IPS-18c (cell line): ENCODE data around the gene GNG14.
"Not testable (repeated sequence)": the region's sequence is repeated elsewhere in the genome, so short reads cannot be mapped to it uniquely, and the experiment has no call there.

Experiments
- H3K4me3 ChIP-seq: 2 replicates; pipeline ENCODE4 v1.7.0; 2013; ENCODE audit warnings: low read depth, mild to moderate bottlenecking, low read length, moderate library complexity; ENCODE audit not compliant: insufficient read depth
- H3K9me3 ChIP-seq: one replicate; pipeline ENCODE4 v1.6.1; 2013; ENCODE audit warnings: mild to moderate bottlenecking, low read length, moderate library complexity; ENCODE audit not compliant: control insufficient read depth, insufficient read depth

GNG14 gene

GRCh38 chr19:12687496-12688196 is at the start of gene GNG14:
GNG14 (plus strand) TSS chr19:12687998; CDS start chr19:12688049, 51 bp downstream.
- H3K9me3 ChIP-seq = no peaks in the 10 kb centered on the region
- H3K4me3 ChIP-seq = no peak within 1 kb of the TSS

DNA sequence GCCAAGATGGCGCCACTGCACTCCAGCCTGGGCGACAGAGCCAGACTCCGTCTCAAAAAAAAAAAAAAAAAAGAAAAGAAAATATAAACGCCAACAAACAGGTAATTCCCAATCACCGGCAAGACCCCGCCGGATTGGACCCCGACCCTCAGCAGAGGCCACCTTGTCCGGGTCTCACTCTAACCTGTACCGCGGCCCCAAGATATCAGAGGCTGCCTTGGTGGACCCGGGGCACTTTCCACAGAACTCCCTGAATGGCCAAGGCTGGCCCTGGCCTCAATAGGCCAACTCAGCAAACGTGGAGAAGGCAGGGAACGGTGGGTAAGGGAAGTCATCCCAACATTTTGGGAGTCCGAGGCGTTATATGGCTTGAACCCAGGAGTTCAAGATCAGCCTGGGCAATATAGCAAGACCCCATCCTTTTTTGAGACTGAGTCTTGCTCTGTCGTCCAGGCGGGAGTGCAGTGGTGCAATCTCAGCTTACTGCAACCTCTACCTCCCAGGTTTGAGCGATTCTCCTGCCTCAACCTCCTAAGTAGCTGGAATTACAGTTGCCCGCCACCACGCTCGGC is 49.1 kb upstream of the GNG14 start:
- no peak overlapping the region for H3K4me3 ChIP-seq
- H3K9me3 ChIP-seq = no peaks in the 10 kb centered on the region

DNA sequence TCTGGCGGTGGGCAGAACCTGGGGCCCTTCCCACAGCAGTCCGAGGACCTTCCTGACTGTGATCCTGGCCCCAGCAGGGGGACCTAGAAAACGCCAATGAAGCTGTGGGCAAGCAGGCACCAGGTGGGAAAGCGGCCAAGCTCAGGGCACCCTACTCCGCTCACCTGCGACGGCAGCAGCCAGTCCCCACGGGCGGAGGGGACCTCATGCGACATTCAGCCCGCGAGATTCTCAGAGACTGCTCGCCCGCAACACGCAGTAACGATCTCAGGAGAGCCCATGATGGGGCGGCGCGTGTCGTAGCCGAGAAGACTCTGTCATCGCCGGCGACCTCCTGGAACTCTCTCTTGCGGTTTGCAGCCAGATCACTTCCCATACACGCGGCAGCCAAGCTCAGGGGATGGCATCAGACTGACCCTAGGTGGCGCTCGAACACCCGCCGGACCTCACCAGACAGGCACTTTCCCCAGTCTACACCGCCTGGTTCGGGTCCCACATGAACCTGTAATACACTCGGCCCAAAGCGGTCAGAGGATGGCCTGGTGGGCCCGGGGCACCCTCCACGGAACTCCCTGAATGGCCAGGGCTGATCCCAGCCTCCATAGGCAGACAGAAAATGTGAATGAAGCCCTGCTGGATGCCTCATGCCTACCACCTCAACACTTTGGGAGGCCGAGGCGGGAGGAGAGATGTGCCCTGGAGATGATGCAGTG is 47.7 kb upstream of the GNG14 start:
- no peaks in the 10 kb centered on the region for H3K9me3 ChIP-seq
- 0 out of 2 replicates have a peak overlapping the region, but pooled peaks have one; percentile 34 for H3K4me3 ChIP-seq

GRCh38 chr19:12641456-12641855 is 46.3 kb upstream of the GNG14 start:
- no peak overlapping the region for H3K4me3 ChIP-seq
- H3K9me3 ChIP-seq = no peaks in the 10 kb centered on the region

- H3K9me3 ChIP-seq = no peaks in the 10 kb centered on the region
- no peak overlapping the region for H3K4me3 ChIP-seq
These were observed 45.3 kb upstream of the GNG14 start for GRCh38 chr19:12642506-12642905.

GRCh38 chr19:12643716-12644115 is 44.1 kb upstream of the GNG14 start:
- not testable (repeated sequence) for H3K9me3 ChIP-seq, H3K4me3 ChIP-seq

GRCh38 chr19:12646551-12646950 is 41.2 kb upstream of the GNG14 start:
- H3K9me3 ChIP-seq = no peaks in the 10 kb centered on the region
- H3K4me3 ChIP-seq = no peak overlapping the region

DNA sequence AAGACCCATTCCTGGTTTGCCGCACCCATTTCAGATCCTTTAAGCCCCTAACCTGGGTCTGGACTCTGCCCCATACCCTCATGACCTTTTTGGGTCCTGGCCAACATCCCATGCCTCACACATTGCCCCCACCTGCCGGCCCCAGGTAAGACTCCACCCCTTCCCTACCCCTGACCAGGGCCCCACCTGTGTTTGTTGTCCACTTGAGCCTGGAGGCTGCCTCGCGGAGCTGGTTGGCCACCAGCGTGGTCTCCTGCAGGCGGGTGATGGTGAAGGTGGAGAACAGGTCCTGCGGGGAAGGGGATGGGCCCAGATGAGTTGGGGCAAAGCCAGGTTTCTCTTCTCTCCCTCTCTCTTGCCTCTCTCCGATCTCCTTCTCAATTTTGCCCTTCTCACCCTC is 40.8 kb upstream of the GNG14 start:
- no peak overlapping the region for H3K4me3 ChIP-seq
- no peaks in the 10 kb centered on the region for H3K9me3 ChIP-seq

DNA sequence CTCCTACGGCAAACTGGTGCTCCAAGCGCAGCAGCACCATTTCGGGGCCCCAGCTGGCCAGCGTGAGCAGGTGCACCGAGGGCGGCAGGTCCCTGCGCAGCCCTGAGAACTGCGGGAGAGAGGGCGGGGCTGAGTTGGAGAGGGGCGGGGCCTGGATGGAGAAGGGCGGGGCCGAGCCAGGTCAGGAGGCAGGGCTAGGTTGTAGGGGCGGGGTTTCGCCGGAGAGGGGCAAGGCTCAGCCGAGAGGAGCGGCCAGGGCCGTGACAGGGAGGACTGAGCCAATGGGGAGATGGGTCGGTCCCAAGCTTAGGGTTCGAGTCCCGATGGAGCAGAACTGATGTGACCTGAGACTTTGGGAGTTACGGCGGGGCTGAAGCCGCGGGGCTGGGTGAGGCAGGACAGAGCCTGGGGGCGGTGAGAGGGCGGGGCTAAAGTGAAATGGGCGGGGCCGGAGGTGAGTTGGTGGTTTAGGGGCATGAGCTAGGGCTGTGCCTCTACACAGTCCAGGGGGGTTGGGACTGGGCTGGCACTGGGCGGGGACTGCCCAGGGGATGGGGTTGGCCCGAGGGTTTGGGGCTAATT is 40.2 kb upstream of the GNG14 start:
- Histone ChIP-seq H3K9me3 (no peaks in the 10 kb centered on the region), H3K4me3 (peak overlapping the region; percentile 22; the same call in 1 of the 2 replicates)

GRCh38 chr19:12648088-12648487 is 39.7 kb upstream of the GNG14 start:
- Histone ChIP-seq H3K9me3 (no peaks in the 10 kb centered on the region), H3K4me3 (peak overlapping the region; percentile 22; the same call in 1 of the 2 replicates)

- Histone ChIP-seq H3K9me3 (no peaks in the 10 kb centered on the region), H3K4me3 (no peak overlapping the region)
These were observed 37.9 kb upstream of the GNG14 start for GRCh38 chr19:12649941-12650340.

- H3K4me3 ChIP-seq = no peak overlapping the region
- no peaks in the 10 kb centered on the region for H3K9me3 ChIP-seq
These were observed 35.6 kb upstream of the GNG14 start for GRCh38 chr19:12652219-12652618.

DNA sequence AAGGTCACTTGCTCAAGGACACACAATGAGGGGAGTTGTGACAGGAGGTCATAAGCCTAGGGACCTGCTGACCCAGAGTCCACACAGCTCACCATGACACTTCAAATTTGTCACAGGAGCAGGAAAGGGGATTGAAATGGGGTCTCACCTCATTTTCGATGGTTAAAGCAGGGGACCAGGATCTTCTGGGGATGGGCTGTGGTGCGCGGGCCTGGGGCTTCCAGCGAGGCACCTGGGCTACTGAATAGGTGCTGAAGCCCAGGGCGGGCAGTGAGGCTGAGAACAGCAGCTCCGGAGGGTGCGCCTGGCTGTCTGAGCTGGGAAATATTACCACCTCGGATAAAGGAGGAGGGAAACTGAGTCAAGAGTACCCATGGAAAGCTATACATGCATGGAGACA is 32.3 kb upstream of the GNG14 start:
- Histone ChIP-seq H3K4me3 (no peak overlapping the region), H3K9me3 (no peaks in the 10 kb centered on the region)

DNA sequence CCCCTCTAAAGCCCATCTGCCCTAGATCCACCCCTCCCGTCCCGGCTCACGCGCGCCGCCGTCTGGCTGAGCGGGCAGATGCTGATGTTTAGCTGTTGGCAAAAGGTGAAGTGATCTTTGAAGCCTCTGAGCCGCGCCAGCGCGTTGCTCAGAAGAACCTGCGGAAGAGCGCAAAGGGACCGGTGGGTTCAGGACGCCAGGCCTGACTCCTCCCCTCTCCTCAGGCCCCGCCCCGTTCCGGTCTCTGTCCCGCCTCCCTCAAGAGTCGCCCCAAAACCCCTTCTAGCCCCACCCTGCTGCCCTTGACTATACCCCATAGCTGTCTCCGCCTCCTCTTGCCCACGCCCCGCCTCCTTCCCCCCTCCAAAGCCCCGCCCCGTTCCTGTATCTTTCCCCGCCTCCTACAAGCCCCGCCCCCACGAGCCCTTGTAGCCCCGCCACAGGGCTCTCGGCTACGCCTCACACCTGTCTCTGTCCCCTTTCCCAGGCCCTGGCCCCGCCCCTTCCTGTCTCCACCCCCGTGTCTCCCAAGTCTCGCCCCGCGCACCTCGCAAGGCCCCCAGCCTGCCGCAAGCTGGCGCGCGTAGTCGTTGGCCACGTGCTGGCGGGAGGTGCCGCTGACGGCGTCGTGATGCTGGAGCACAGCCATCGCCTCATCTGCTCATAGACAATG is 30.8 kb upstream of the GNG14 start:
- Histone ChIP-seq H3K9me3 (no peaks in the 10 kb centered on the region), H3K4me3 (peak overlapping the region; percentile 11; the same call in 1 of the 2 replicates)

- Histone ChIP-seq H3K9me3 (no peaks in the 10 kb centered on the region), H3K4me3 (no peak overlapping the region)
These were observed 29.8 kb upstream of the GNG14 start for GRCh38 chr19:12657966-12658365.

DNA sequence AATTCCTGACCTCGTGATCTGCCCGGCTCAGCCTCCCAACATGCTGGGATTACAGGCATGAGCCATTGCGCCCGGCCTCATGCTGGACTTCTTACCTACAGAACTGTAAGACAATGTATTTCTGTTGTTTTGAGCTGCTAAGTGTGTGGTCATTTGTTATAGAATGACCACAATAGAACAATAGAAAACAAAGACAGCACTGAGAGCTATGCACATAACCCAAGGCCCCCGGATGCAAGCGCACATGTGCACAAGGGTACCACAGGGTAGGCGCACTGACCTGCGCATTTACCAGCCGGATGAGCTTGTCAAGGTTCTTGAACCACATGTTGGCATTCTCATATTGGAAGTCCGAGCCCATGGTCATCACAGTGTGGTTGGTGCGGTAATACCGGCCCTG is 26.8 kb upstream of the GNG14 start:
- Histone ChIP-seq H3K9me3 (no peaks in the 10 kb centered on the region), H3K4me3 (no peak overlapping the region)
